HG02678 (cell line): ENCODE data around the gene VPS36.
"Not testable (repeated sequence)": the region's sequence is repeated elsewhere in the genome, so short reads cannot be mapped to it uniquely, and the experiment has no call there.

ENCODE experiments used
- ATAC-seq: cut with Tn5 transposase; IDR thresholded peaks from one replicate; pipeline ENCODE4 v1.9.1; 2021; ENCODE audit warnings: mild to moderate bottlenecking, moderate library complexity; ENCODE audit not compliant: unreplicated experiment

Gene VPS36

GRCh38 chr13:52450012-52450792 is at the start of gene VPS36:
TSS of gene VPS36 (minus strand) at chr13:52450634. CDS start at chr13:52450594, 40 bp downstream.
- peak; percentile 66 for ATAC-seq

GRCh38 chr13:52497979-52498378 is 47.5 kb upstream of the VPS36 start:
- peak; percentile 67 for ATAC-seq

- not testable (repeated sequence) for ATAC-seq
These were observed 43.8 kb upstream of the VPS36 start for GRCh38 chr13:52494241-52494640.

GRCh38 chr13:52491015-52491414 is 40.6 kb upstream of the VPS36 start:
- ATAC-seq, result not testable (repeated sequence)

GRCh38 chr13:52488763-52489162 is 38.3 kb upstream of the VPS36 start:
- ATAC-seq, result not testable (repeated sequence)

GRCh38 chr13:52487078-52487477 is 36.6 kb upstream of the VPS36 start:
- not testable (repeated sequence) for ATAC-seq

- not testable (repeated sequence) for ATAC-seq
These were observed 30.4 kb upstream of the VPS36 start for GRCh38 chr13:52480677-52481428.

GRCh38 chr13:52468487-52468886 is 18.1 kb upstream of the VPS36 start:
- not testable (repeated sequence) for ATAC-seq

- ATAC-seq, result no peak
These were observed 13.1 kb upstream of the VPS36 start for GRCh38 chr13:52463526-52463925.

GRCh38 chr13:52461265-52461664 is 10.8 kb upstream of the VPS36 start:
- ATAC-seq, result no peak

- ATAC-seq, result no peak
These were observed 9.2 kb upstream of the VPS36 start for GRCh38 chr13:52459668-52460067.

GRCh38 chr13:52455677-52456041 is 5.2 kb upstream of the VPS36 start:
- ATAC-seq, result peak; percentile 31

GRCh38 chr13:52454820-52455676 is 4.6 kb upstream of the VPS36 start, which contains the start of gene CKAP2:
TSS of gene CKAP2 (plus strand) at chr13:52455478. CDS start at chr13:52455557, 79 bp downstream.
- ATAC-seq, result peak; percentile 73

- peak; percentile 32 for ATAC-seq
These were observed 4.0 kb upstream of the VPS36 start for GRCh38 chr13:52454459-52454819.

GRCh38 chr13:52452470-52452869 is 2.0 kb upstream of the VPS36 start:
- no peak for ATAC-seq

- no peak for ATAC-seq
These were observed 836 bp upstream of the VPS36 start for GRCh38 chr13:52451135-52451804.

GRCh38 chr13:52450793-52451116 is 321 bp upstream of the VPS36 start:
- no peak for ATAC-seq

- no peak for ATAC-seq
These were observed 963 bp downstream of the VPS36 start for GRCh38 chr13:52449331-52450011.

- no peak for ATAC-seq
These were observed 2.5 kb downstream of the VPS36 start for GRCh38 chr13:52447815-52448552.
